ENCODE measurements around the gene FKBP2. TPM values are rescaled to one million over a fixed set of nuclear protein-coding genes. Genes with fewer than 3 reads are reported as not detected.

Gene FKBP2
- total RNA-seq, 1 experiment from 2014 or later = 41.0 TPM

DNA sequence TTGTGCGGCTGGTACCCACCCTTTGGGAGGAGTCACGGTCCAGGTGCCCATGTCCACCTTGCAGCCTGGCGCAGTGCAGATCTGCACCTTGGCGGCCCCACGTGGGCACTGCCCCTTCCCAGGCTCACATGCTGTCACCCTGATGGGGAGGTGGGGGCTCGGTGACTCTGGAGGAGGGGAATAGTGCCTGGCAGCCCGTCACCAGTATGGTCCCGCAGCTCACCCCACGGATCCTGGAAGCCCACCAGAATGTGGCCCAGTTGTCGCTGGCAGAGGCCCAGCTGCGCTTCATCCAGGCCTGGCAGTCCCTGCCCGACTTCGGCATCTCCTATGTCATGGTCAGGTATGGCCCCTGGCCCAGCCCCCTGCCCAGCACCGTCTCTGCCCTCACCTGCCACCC is 20.1 kb upstream of the FKBP2 start:
- Mint-ChIP-seq H3K4me3 (no peak overlapping the region), H3K27me3 (ENCODE audit: low read depth) (no peaks in the 10 kb centered on the region; the same call in 1 of the 2 replicates), H3K9me3 (no peaks in the 10 kb centered on the region), H3K36me3 (ENCODE audit: insufficient read depth in 1 of 3, low read depth in 3 of 3) (peaks cover 0 to 34% (median 14%) of the 10 kb centered on the region in 3 experiments; a peak in 5 of 7 replicates), H3K4me1 (peaks cover 8 to 11% of the 10 kb centered on the region in 2 experiments), H3K27ac (no peak overlapping the region)
- no peaks in the 10 kb centered on the region for H3K79me1 ChIP-seq (ENCODE audit: insufficient read depth, low read depth, low read length, poor library complexity, severe bottlenecking)
- no peaks in the 10 kb centered on the region for H3K27me3 ChIP-seq (ENCODE audit: insufficient read depth, low read length)
- no peak overlapping the region for H3K27ac ChIP-seq (ENCODE audit: insufficient read length, low read depth, low read length)
- H4K8ac ChIP-seq (replicated peaks; ENCODE audit: insufficient read length, low read depth, low read length) = no peak overlapping the region
- H2BK20ac ChIP-seq (ENCODE audit: low read depth, low read length, poor library complexity, severe bottlenecking) = no peak overlapping the region
- no peak overlapping the region for H4K5ac ChIP-seq (ENCODE audit: insufficient read length, low read depth, low read length)
- no peak overlapping the region for H3K4me2 ChIP-seq (ENCODE audit: insufficient read depth, insufficient read length, low read length)
- H3K9ac ChIP-seq (ENCODE audit: extremely low read depth, insufficient read length, low read length) = no peak overlapping the region
- no peak overlapping the region for H3K56ac ChIP-seq (ENCODE audit: insufficient read length, low read depth, low read length)
- H2BK15ac ChIP-seq (ENCODE audit: low read depth, low read length) = no peak overlapping the region
- DNase-seq = no peak
- H2AK5ac ChIP-seq (ENCODE audit: insufficient read length, low read length) = no peak overlapping the region
- no peak overlapping the region for H3T11ph ChIP-seq (ENCODE audit: low read length)
- no peak overlapping the region for H3K18ac ChIP-seq (ENCODE audit: insufficient read length, low read depth, low read length)
- no peak overlapping the region for H2BK5ac ChIP-seq (ENCODE audit: insufficient read length, low read length)
- no peaks in the 10 kb centered on the region for H3K79me2 ChIP-seq (ENCODE audit: insufficient read depth, low read length)
- H3K23ac ChIP-seq (ENCODE audit: insufficient read length, low read depth, low read length) = no peak overlapping the region
- no peak for TF ChIP-seq CTCF (conservative IDR thresholded peaks at IDR 0.05)
- WGBS (ENCODE audit: extremely low coverage, insufficient read length, low lambda C conversion rate) = no CpG with 5 or more reads among the region's 14 CpGs
- H2BK120ac ChIP-seq (ENCODE audit: low read depth, low read length, poor library complexity, severe bottlenecking) = no peak overlapping the region
- H3K9me3 ChIP-seq (ENCODE audit: control insufficient read depth, low read depth, low read length) = no peaks in the 10 kb centered on the region
- no peaks in the 10 kb centered on the region for H4K20me1 ChIP-seq (ENCODE audit: control insufficient read depth, insufficient read depth, insufficient read length)
- H3K23me2 ChIP-seq (ENCODE audit: insufficient read length, low read depth, low read length, poor library complexity, severe bottlenecking) = peaks cover 5% of the 10 kb centered on the region
- H2BK12ac ChIP-seq (ENCODE audit: insufficient read length, low read depth, low read length) = no peak overlapping the region
- H3K14ac ChIP-seq (ENCODE audit: insufficient read depth, low read length) = no peak overlapping the region
- no peaks in the 10 kb centered on the region for H3K4me1 ChIP-seq (ENCODE audit: insufficient read depth, low read length)
- no peak overlapping the region for H3K4ac ChIP-seq (ENCODE audit: low read depth, low read length)
- H2AFZ ChIP-seq (ENCODE audit: low read length) = no peak overlapping the region
- H4K91ac ChIP-seq (ENCODE audit: insufficient read length, low read depth, low read length) = no peak overlapping the region
